ENCODE results near the gene HOXA13.

The HOXA13 gene

GRCh38 chr7:27205325-27206280 is 5.7 kb upstream of the HOXA13 start:
- no peak for DNase-seq

GRCh38 chr7:27204851-27205322 is 5.0 kb upstream of the HOXA13 start:
- DNase-seq: no peak

GRCh38 chr7:27203964-27204594 is 4.2 kb upstream of the HOXA13 start:
- no peak for DNase-seq

GRCh38 chr7:27203365-27203953 is 3.6 kb upstream of the HOXA13 start:
- no peak for DNase-seq

GRCh38 chr7:27202862-27203134 is 2.9 kb upstream of the HOXA13 start:
- no peak for DNase-seq

GRCh38 chr7:27202018-27202861 is 2.3 kb upstream of the HOXA13 start:
- DNase-seq: no peak

GRCh38 chr7:27201580-27202017 is 1.7 kb upstream of the HOXA13 start:
- DNase-seq: no peak

GRCh38 chr7:27200761-27201579 is 1.1 kb upstream of the HOXA13 start:
- DNase-seq: no peak

GRCh38 chr7:27198871-27199801 is 755 bp downstream of the HOXA13 start:
- DNase-seq: no peak

- DNase-seq: no peak
Measured at GRCh38 chr7:27198138-27198841, 1.6 kb downstream of the HOXA13 start.

- DNase-seq: no peak
Measured at GRCh38 chr7:27197137-27198042, 2.5 kb downstream of the HOXA13 start.

- peak; percentile 66 to 77 for DNase-seq
Measured at GRCh38 chr7:27196287-27196767, 3.6 kb downstream of the HOXA13 start.

- no peak for DNase-seq
Measured at GRCh38 chr7:27194686-27195379, 5.1 kb downstream of the HOXA13 start.

- DNase-seq: no peak
Measured at GRCh38 chr7:27194002-27194352, 5.9 kb downstream of the HOXA13 start.

GRCh38 chr7:27193335-27194001 is 6.4 kb downstream of the HOXA13 start:
- no peak for DNase-seq

- DNase-seq: no peak
Measured at GRCh38 chr7:27192546-27193334, 7.2 kb downstream of the HOXA13 start.

All from SHP77 (cell line).